NCI-H2171 treated with DMSO at 0.1 percent for 48 hours (cell line): ENCODE results near the gene CTDP1.

Experiments used
- DNase-seq: peaks from one replicate; lab custom pipeline; 2025; lab: John Stamatoyannopoulos, UW

CTDP1 gene

DNA sequence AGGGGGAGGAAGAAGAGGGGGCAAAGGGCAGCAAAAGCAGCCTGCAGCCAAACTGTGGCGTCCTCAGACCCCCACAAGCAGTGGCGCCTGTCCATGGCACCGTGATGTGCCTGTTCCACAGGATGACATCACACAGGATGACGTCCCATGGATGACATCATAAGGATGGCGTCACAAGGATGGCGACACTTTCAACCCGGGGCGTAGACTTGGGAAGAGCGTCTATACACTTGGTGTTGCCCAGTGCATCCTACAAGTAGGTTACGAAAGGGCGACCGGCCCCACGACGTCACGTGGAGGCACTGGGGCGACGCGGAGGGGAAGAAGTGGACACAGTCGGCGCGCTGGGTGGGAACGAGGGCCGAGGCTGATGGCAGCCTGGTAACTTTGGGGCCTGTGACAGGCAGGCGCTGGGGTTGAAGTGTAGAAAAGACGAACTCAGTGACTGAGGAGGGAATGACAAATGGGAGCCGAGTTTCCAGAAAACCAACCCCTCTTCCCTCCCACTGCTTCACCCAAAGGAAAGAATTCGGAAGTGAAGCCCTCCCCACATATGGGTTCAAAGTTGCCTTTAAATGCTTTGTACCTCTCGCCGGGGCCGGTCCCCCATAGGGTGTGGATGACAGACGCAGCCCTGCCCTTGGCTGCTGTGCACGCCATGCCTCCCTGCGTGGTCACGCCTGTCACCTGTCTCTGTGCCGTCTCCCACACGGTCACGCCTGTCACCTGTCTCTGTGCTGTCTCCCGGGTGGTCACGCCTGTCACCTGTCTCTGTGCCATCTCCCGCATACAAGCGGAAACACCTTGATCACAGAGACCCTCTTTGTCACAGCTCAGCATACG lies 104.7 kb downstream of the CTDP1 start:
- no peak for DNase-seq

DNA sequence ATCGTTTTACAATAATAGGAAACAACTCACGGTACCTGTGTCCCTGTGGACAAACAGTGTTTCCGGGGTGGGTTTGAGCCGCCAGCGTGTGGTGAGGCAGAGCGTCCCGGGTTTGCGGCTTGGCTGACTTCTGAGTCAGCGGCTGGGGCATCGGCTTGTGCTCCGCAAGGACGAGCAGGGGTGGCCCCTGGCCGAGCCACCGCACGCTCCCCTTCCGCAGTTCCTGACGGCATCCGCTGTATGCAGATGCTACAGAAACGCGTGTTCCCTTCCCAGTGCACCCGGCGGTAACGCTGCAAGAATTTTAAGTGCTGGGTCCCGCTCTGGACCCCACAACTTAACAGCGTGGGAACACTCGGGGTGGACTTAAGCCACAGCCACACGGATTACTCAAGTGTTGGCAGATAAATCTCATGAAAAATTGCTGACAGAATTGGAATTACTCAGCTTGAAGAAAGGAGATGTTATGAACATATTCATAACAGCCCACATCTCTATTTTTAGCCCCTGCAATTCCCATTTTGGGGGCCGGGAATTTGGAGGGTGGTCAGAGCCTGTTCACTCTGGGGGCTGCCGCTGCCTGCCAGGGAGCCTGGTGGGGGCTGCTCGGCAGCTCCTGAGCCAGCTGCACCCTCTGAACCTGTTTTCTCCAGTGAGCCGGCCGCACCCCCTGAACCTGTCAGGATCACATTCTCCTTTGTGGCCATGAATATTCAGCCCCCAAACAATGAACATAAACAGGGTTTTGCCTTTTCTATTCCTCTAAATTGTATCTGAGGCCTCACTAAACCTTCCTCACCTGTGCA lies 105.6 kb downstream of the CTDP1 start:
- no peak for DNase-seq

- DNase-seq: no peak
These were observed 106.2 kb downstream of the CTDP1 start for GRCh38 chr18:79785831-79786230.

- DNase-seq: no peak
These were observed 106.7 kb downstream of the CTDP1 start for GRCh38 chr18:79786304-79786703.

DNA sequence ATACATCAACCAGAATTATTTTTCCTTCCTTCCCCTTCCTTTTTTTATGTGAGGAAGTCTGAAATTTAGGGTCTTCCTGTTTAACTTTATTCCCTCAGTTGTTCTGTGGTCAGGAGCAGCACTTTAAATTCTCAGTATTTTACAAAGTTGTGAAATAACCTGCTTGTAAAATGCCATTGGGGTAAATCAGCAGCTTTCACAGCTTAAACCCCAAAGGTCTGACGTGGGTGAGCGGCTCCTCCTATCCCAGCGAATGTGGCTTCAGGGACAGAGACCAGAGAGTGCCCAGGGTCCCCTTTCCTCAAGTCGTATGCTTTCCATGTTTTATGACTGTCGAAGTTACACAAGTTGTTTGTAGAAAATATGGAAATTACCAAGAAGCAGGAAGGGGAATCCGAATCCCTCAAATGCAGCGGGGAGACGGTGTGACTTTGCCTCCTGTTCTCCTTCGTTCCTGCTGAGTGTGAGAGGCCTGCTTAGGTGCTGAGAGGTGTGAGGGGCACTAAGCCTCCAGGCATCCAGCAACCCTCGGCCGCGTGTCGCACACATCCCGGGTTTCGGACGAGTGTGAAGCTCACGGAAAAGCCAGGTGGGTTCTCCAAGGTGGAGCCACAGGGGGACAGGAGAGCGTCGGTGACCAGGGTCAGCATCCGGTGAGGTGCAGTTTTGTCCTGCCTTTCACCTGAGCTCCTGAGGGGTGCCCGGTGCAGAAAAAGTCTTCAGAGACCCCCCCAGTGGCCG lies 107.4 kb downstream of the CTDP1 start:
- no peak for DNase-seq

DNA sequence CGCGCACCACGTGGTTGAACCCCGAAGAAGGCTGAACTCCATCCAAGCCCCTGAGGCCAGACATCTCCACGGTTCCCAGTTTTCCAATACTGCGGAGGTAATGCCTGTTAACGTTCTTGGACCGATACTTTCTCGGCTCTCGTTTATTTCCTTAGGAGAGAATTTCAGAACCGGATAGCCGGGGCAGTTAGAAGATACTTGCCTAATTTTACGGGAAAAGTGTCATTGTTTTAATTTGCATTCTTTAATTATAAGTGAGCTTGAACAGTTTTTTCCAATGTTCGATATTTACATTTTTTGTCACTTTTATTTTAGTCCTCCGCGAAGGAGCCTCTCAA lies 107.9 kb downstream of the CTDP1 start:
- no peak for DNase-seq

GRCh38 chr18:79787865-79788733 lies 108.5 kb downstream of the CTDP1 start:
- DNase-seq: no peak

- no peak for DNase-seq
These were observed 109.1 kb downstream of the CTDP1 start for GRCh38 chr18:79788734-79789085.

- DNase-seq: no peak
These were observed 109.7 kb downstream of the CTDP1 start for GRCh38 chr18:79789091-79789891.

DNA sequence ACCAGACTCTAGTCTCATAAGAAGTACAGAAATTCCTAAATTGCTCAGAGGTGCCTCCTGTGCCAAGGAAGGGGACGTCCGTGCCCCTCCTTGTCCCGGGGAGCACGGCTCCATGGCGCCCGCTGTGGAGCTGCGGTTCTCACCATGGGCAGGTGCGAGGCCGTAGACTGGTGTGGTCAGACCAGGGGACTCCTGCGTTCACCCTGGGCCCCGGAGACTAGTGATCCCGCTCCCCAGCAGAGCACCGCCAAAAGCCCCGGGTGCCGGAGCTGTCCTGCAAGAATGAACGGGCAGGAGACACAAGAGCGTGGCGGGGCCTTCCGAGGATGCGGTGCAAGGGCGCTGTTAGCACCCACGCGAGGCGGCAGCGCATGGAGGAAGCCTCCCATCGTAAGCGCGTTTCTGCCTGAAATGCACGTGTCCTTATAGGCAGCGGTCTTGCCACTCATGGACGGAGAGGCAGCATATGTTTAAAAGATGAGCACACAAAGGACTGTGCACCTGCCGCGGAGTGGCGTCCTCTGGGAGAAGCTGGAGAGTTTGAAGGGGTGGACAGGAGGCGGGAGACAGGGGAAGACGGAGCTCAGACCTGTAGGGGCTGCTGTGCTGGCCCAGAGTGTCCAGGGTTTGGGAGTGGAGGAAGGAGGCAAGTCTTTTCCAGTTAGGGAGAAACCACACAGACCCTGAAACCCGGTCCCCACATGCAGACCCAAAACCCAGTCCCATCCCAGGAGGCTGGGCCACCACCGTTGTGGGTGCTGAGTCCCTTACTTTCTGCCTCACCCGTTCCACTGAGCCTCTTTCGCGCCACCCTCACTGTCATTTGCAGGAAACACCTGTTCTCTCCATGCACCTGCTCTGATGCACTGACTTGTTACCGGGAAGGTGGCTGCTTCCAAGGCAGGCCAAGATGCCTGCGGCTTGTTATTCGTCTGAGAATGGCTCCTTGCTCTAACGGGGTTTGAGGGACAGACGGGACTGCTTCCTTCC lies 110.6 kb downstream of the CTDP1 start:
- DNase-seq: no peak

DNA sequence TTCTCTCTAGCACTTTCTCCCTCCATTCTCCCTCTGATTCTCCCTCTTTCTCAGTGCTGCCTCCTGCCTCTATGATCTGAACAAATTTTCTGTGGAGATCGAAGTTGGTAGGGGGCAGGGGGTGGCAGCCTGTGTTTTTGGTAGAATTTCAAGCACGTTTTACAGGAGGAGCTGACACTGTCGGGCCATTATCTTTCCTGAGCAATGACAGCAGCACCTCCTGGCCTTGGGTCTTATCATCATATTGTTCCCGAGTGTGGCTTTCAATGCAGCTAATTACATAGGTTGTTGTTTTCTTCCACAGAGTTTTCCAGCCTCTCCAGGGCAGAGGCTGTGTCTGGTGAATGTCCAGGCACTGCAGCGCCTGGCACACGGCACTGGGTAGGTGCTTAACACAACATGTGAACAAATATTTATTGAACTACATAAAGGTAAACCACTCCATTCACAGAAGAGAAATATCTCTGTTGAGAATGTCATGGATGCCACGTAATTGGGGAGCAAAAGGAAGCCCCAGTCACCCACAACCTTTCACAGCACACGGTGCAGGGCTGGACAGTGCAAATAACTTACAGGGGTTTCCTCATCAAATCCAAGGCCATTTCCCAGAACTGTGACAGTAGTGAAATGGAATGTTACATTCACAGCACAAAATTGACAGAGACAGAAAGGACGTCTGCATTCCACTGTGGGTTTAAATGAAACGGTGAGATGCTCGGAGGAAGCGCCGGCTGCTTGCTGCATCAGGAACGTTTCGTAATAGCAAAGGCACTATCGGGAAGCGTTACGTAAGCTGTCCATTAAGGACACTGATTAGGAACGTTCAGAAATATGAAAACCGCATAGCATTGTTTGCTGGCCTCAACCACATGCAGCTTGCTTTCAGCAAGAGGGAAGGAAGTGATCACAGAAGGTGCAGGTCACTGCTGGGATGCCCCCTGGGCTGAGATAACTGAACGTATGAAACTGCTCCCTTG lies 111.7 kb downstream of the CTDP1 start:
- no peak for DNase-seq

DNA sequence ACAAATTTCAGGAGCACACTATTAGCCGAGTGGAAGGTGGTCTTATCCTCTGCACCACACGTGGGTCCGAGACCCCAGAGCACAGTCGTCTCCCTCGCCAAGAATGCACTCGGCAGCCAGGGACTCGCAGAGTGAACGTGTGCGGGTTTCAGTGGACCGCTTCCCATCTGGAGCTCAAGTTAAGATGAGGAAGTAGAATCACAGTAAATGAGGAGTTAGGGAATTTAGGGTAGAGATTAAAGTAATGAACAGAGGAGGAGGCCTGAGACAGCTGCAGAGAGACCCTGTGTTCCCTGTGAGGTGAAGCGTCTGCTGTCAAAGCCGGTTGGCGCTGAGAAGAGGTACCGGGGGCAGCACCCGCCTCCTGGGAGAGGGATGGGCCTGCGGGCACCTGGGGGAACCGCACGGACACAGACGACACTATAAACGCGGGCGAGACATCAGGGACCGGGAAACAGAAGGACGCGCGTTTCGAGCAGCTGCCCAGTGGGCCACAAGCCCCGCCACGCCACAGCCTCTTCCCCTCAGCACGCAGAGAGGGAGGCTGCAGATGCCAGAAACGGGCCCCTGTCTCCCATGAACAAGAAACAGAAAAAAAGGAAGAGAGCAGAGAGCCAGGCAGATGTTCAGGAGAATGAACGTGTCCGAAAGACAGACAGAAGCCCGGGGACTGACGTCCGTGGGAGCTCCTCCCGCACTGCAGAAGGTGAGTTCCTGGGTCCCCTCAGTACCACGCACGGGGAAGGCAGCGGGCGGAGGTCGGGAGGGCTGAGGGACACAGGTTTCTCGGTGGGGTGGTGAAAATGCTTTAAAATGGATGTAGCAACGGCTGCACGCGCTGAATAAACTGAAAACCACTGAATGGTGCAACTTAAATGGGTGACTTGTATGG lies 112.7 kb downstream of the CTDP1 start:
- DNase-seq: no peak

GRCh38 chr18:79792988-79793355 lies 113.4 kb downstream of the CTDP1 start:
- DNase-seq: no peak

- DNase-seq: no peak
These were observed 115.2 kb downstream of the CTDP1 start for GRCh38 chr18:79794846-79795245.

- DNase-seq: no peak
These were observed 115.8 kb downstream of the CTDP1 start for GRCh38 chr18:79795446-79795845.

- no peak for DNase-seq
These were observed 116.4 kb downstream of the CTDP1 start for GRCh38 chr18:79796016-79796415.
